BJ (cell line): ENCODE data around the gene GFOD2. TPM values are rescaled to one million over a fixed set of nuclear protein-coding genes. Genes with fewer than 3 reads are reported as not detected.

Experiments
- CTCF ChIA-PET: fragments of 350-600 bp; formaldehyde crosslinking; extraction: SDS; loops from one replicate; lab custom pipeline; 2021; ENCODE audit warnings: antibody characterized with exemption, inconsistent platforms; lab: Yijun Ruan, JAX
- POLR2A ChIA-PET: fragments of 300-600 bp; sonication (Branson Sonifier 250); formaldehyde crosslinking; extraction: SDS; loops from one replicate; lab custom pipeline; 2021; ENCODE audit warnings: antibody characterized with exemption; lab: Charles Lee
- DNase-seq: peaks from one replicate; pipeline ENCODE4 v3.0.0-alpha.2; 2011; ENCODE audit warnings: low read depth
- H3K27me3 ChIP-seq: 2 replicates; pipeline ENCODE4 v1.6.0; 2011; ENCODE audit warnings: low read length; ENCODE audit not compliant: control insufficient read depth, insufficient read depth
- H3K36me3 ChIP-seq: 2 replicates; pipeline ENCODE4 v1.5.1; 2011; ENCODE audit warnings: low read length; ENCODE audit not compliant: control insufficient read depth, insufficient read depth
- H3K4me3 ChIP-seq: 2 replicates; pipeline ENCODE4 v1.5.1; 2011; ENCODE audit warnings: low read depth, mild to moderate bottlenecking, control low read depth, low read length
- polyA plus RNA-seq: library from polyadenylated mRNA; depleted of rRNA; stranded (reverse); fragments of >200 nt; gene quantifications from 2 replicates; pipeline ENCODE4 v1.2.3, GENCODE V29; 2011
- TF ChIP-seq, protein P1 (sequence below): IDR thresholded peaks from 2 replicates; pipeline ENCODE4 v1.5.1; 2011; ENCODE audit warnings: low read depth, mild to moderate bottlenecking, control low read depth, inconsistent platforms, low read length, moderate library complexity; ENCODE audit not compliant: insufficient read depth

The GFOD2 gene
- polyA plus RNA-seq, 1 experiment, result 13.6 TPM

DNA sequence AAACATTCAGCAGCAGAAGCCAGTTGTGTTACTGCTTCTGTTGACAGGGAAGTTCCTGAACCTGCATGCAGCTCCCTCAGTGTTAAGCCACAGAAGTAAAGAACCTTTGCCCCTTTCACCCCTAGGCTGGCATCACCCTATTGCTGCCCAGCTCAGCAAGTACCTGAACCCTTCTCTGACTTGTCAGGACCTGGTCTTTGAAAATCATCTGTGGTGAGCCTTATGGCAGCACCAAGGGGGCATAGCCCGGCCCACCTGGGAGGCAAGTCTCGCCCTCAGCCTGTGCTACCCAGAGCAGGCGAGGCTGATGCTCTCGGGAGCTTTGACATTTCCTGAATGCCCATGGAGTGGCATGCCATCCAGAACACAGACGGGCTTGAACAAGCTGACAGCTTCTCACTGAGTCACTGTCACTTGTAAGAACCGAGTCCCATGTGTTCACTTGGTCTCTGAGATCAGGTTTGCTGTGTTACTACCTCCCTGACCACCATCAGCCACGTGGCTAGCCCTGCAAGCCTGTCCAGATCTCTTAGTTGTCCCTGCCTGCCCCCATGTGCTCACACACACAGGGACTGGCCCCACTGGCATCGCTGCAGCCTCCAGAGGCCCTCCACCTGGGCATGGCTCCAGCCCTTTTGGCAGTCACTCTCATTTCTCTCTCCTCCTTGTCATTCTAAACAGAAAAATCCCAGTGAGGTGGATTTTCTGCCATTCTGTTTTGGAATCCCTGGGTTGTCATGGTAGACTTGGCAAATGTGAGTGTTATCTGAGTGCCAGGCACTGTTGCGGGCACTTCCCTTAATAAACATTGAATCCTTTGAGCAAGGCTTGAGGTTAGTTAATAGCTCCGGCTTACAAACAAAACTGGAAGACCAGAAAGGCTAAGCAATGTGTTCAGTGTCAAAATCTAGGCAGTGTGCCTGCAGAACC lies 77.1 kb downstream of the GFOD2 start:
- Histone ChIP-seq H3K36me3 (no peaks in the 10 kb centered on the region; the same call in 1 of the 2 replicates), H3K4me3 (no peak overlapping the region), H3K27me3 (peaks cover 12% of the 10 kb centered on the region)
- ChIA-PET CTCF (interaction anchor here (0.6 to 15.6 kb wide), 7 partner anchors 20 to 125 kb away, joined by 3 to 181 read pairs (median 4); partner anchors contain the start of gene CTCF), POLR2A (no interaction called here)
- TF ChIP-seq, protein P1, sequence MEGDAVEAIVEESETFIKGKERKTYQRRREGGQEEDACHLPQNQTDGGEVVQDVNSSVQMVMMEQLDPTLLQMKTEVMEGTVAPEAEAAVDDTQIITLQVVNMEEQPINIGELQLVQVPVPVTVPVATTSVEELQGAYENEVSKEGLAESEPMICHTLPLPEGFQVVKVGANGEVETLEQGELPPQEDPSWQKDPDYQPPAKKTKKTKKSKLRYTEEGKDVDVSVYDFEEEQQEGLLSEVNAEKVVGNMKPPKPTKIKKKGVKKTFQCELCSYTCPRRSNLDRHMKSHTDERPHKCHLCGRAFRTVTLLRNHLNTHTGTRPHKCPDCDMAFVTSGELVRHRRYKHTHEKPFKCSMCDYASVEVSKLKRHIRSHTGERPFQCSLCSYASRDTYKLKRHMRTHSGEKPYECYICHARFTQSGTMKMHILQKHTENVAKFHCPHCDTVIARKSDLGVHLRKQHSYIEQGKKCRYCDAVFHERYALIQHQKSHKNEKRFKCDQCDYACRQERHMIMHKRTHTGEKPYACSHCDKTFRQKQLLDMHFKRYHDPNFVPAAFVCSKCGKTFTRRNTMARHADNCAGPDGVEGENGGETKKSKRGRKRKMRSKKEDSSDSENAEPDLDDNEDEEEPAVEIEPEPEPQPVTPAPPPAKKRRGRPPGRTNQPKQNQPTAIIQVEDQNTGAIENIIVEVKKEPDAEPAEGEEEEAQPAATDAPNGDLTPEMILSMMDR, result no peak
- DNase-seq, result no peak

DNA sequence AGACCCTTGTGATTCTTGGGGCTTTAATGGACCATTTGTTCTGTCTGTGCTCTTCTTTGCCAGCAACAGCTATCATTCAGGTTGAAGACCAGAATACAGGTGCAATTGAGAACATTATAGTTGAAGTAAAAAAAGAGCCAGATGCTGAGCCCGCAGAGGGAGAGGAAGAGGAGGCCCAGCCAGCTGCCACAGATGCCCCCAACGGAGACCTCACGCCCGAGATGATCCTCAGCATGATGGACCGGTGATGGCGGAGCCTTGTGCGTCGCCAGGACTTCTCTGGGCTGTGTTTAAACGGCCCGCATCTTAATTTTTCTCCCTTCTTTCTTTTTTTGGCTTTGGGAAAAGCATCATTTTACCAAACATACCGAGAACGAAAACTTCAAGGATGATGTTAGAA lies 81.5 kb downstream of the GFOD2 start:
- POLR2A ChIA-PET, result no interaction called here
- DNase-seq, result no peak
- Histone ChIP-seq H3K27me3 (no peaks in the 10 kb centered on the region), H3K4me3 (no peak overlapping the region), H3K36me3 (peaks cover 5% of the 10 kb centered on the region)
- CTCF ChIA-PET, result interaction anchor here (1.4 to 15.6 kb wide), 3 partner anchors 10 to 116 kb away, joined by 3 to 181 read pairs (median 13); partner anchors contain the start of gene CTCF
- TF ChIP-seq, protein P1, result no peak

GRCh38 chr16:67636713-67637112 lies 82.4 kb downstream of the GFOD2 start:
- no peaks in the 10 kb centered on the region for H3K27me3 ChIP-seq
- ChIA-PET CTCF (interaction anchor here (0.6 kb wide), 1 partner anchor 122 kb away, joined by 4 read pairs; no protein-coding TSS in a partner anchor), POLR2A (no interaction called here)
- H3K36me3 ChIP-seq, result peaks cover 5% of the 10 kb centered on the region
- TF ChIP-seq, protein P1, result no peak
- H3K4me3 ChIP-seq, result no peak overlapping the region
- DNase-seq, result no peak

- ChIA-PET CTCF (interaction anchor here (0.6 to 2.3 kb wide), 3 partner anchors 12 to 112 kb away, joined by 4 to 13 read pairs (median 7); partner anchors contain the start of gene CARMIL2), POLR2A (no interaction called here)
- DNase-seq, result no peak
- TF ChIP-seq, protein P1, result no peak
- Histone ChIP-seq H3K4me3 (no peak overlapping the region), H3K36me3 (peaks cover 12% of the 10 kb centered on the region), H3K27me3 (no peaks in the 10 kb centered on the region)
Observed at GRCh38 chr16:67632415-67633172, 86.5 kb downstream of the GFOD2 start.
